Spinal cord (tissue), 10 donors: ENCODE results near the gene CEP104. TPM values are rescaled to one million over a fixed set of nuclear protein-coding genes. Genes with fewer than 3 reads are reported as not detected.

Experiments
- DNase-seq, 6 donors: peaks; one replicate each; pipeline versions ENCODE4 v3.0.0 to v3.0.0-alpha.2; 2013 to 2015; ENCODE audit warnings: low spot score in 6 of 6, low read depth in 4 of 6
- H3K27ac ChIP-seq: one replicate; pipeline ENCODE4 v1.5.1; 2013; ENCODE audit warnings: low read depth, low read length, control low read depth
- H3K27me3 ChIP-seq: one replicate; pipeline ENCODE4 v1.6.1; 2013; ENCODE audit warnings: low read length; ENCODE audit not compliant: control insufficient read depth, insufficient read depth
- H3K36me3 ChIP-seq: one replicate; pipeline ENCODE4 v1.6.1; 2013; ENCODE audit warnings: low read length; ENCODE audit not compliant: control insufficient read depth, insufficient read depth
- H3K4me1 ChIP-seq: one replicate; pipeline ENCODE4 v1.6.1; 2013; ENCODE audit warnings: low read length; ENCODE audit not compliant: control insufficient read depth, insufficient read depth
- H3K4me3 ChIP-seq: one replicate; pipeline ENCODE4 v1.5.1; 2013; ENCODE audit warnings: low read depth, low read length, control low read depth
- H3K9me3 ChIP-seq: one replicate; pipeline ENCODE4 v1.6.1; 2013; ENCODE audit warnings: low read length; ENCODE audit not compliant: control insufficient read depth, insufficient read depth
- WGBS: methylation state at CpG from one replicate; pipeline ENCODE4 v1.1.5; 2013; ENCODE audit warnings: missing lambda C conversion rate; ENCODE audit not compliant: insufficient coverage; 5-methylcytosine and 5-hydroxymethylcytosine counted together
- polyA plus RNA-seq, 2 donors: library from polyadenylated mRNA; unstranded; fragments of 120-200 nt; gene quantifications; one replicate each; pipeline ENCODE4 v1.2.1, GENCODE V29; 2013; ENCODE audit not compliant: insufficient read length in 2 of 2
- total RNA-seq, 2 donors: library from RNA; depleted of rRNA in 1 of 2; stranded (reverse); fragments of 120-200 nt in 1 of 2; fragments of >200 nt in 1 of 2; gene quantifications; one replicate each; pipeline versions ENCODE4 v1.2.3 to v1.2.4, GENCODE V29; 2013 to 2014
- donor health status: healthy.

The CEP104 gene
- total and polyA plus RNA-seq, 4 donors, result 23.9 to 43.8 (median 34.3) TPM

GRCh38 chr1:3777647-3778589 is 79.1 kb downstream of the CEP104 start:
- Histone ChIP-seq H3K36me3 (peaks cover 81% of the 10 kb centered on the region), H3K27me3 (no peaks in the 10 kb centered on the region), H3K4me3 (no peak overlapping the region), H3K9me3 (no peaks in the 10 kb centered on the region), H3K4me1 (peaks cover 32% of the 10 kb centered on the region), H3K27ac (no peak overlapping the region)
- no peak for DNase-seq
- WGBS, result 89% methylated on average over 14 of the region's 20 CpGs

- H3K27me3 ChIP-seq, result no peaks in the 10 kb centered on the region
- H3K9me3 ChIP-seq, result no peaks in the 10 kb centered on the region
- peaks cover 34% of the 10 kb centered on the region for H3K4me1 ChIP-seq
- 80% methylated on average over 8 of the region's 10 CpGs for WGBS
- no peak overlapping the region for H3K4me3 ChIP-seq
- H3K27ac ChIP-seq, result no peak overlapping the region
- H3K36me3 ChIP-seq, result peaks cover 74% of the 10 kb centered on the region
- DNase-seq, result no peak
These were observed 79.9 kb downstream of the CEP104 start for GRCh38 chr1:3777078-3777547.

- no peak for DNase-seq
- H3K27ac ChIP-seq, result no peak overlapping the region
- peaks cover 41% of the 10 kb centered on the region for H3K4me1 ChIP-seq
- no peaks in the 10 kb centered on the region for H3K27me3 ChIP-seq
- H3K4me3 ChIP-seq, result no peak overlapping the region
- H3K36me3 ChIP-seq, result peaks cover 67% of the 10 kb centered on the region
- WGBS, result 87% methylated on average over 17 of the region's 21 CpGs
- no peaks in the 10 kb centered on the region for H3K9me3 ChIP-seq
These were observed 80.6 kb downstream of the CEP104 start for GRCh38 chr1:3776231-3776961.

GRCh38 chr1:3775490-3776230 is 81.4 kb downstream of the CEP104 start:
- H3K27ac ChIP-seq, result no peak overlapping the region
- WGBS, result 35% methylated on average over 27 of the region's 27 CpGs
- H3K36me3 ChIP-seq, result peaks cover 60% of the 10 kb centered on the region
- H3K27me3 ChIP-seq, result no peaks in the 10 kb centered on the region
- no peak overlapping the region for H3K4me3 ChIP-seq
- DNase-seq, result peak in 2 of 6 donors; percentile 40 to 67
- peaks cover 47% of the 10 kb centered on the region for H3K4me1 ChIP-seq
- no peaks in the 10 kb centered on the region for H3K9me3 ChIP-seq

GRCh38 chr1:3774946-3775489 is 82.0 kb downstream of the CEP104 start:
- Histone ChIP-seq H3K9me3 (no peaks in the 10 kb centered on the region), H3K4me1 (peaks cover 50% of the 10 kb centered on the region), H3K27ac (no peak overlapping the region), H3K36me3 (peaks cover 54% of the 10 kb centered on the region), H3K4me3 (no peak overlapping the region), H3K27me3 (no peaks in the 10 kb centered on the region)
- WGBS, result 49% methylated on average over 16 of the region's 17 CpGs
- DNase-seq, result no peak

- Histone ChIP-seq H3K4me1 (peaks cover 50% of the 10 kb centered on the region), H3K4me3 (no peak overlapping the region), H3K27me3 (no peaks in the 10 kb centered on the region), H3K9me3 (no peaks in the 10 kb centered on the region), H3K36me3 (peaks cover 47% of the 10 kb centered on the region), H3K27ac (no peak overlapping the region)
- WGBS, result 57% methylated on average over 11 of the region's 19 CpGs
- DNase-seq, result no peak
These were observed 82.6 kb downstream of the CEP104 start for GRCh38 chr1:3774276-3774945.

- no peak overlapping the region for H3K27ac ChIP-seq
- WGBS, result 72% methylated on average over 14 of the region's 16 CpGs
- peaks cover 50% of the 10 kb centered on the region for H3K4me1 ChIP-seq
- no peaks in the 10 kb centered on the region for H3K27me3 ChIP-seq
- no peak for DNase-seq
- H3K9me3 ChIP-seq, result no peaks in the 10 kb centered on the region
- no peak overlapping the region for H3K4me3 ChIP-seq
- H3K36me3 ChIP-seq, result peaks cover 41% of the 10 kb centered on the region
These were observed 83.3 kb downstream of the CEP104 start for GRCh38 chr1:3773572-3774275.

- peaks cover 33% of the 10 kb centered on the region for H3K36me3 ChIP-seq
- no peaks in the 10 kb centered on the region for H3K27me3 ChIP-seq
- 22% methylated on average over 54 of the region's 55 CpGs for WGBS
- no peak within 1 kb of the TSS for H3K27ac ChIP-seq
- peak in 1 of 6 donors; percentile 11 for DNase-seq
- peaks cover 50% of the 10 kb centered on the region for H3K4me1 ChIP-seq
- H3K4me3 ChIP-seq, result peak within 1 kb of the TSS; percentile 26
- H3K9me3 ChIP-seq, result no peaks in the 10 kb centered on the region
These were observed 84.1 kb downstream of the CEP104 start, which contains the start of gene SMIM1 for GRCh38 chr1:3772715-3773571. TSS of gene SMIM1 (plus strand) at chr1:3772749. CDS start at chr1:3775374, 2,625 bp downstream.
